GM19099 (cell line): ENCODE data around the gene FAM209A.
"Not testable (repeated sequence)": the region's sequence is repeated elsewhere in the genome, so short reads cannot be mapped to it uniquely, and the experiment has no call there.

Experiments
- POLR2A ChIP-seq: IDR thresholded peaks from 3 replicates; pipeline ENCODE4 v1.6.1; 2011; ENCODE audit warnings: low read depth; ENCODE audit not compliant: insufficient read length; ENCODE audit errors: extremely low read depth

FAM209A gene

GRCh38 chr20:56524444-56524843, at the start of gene FAM209A:
Gene FAM209A, plus strand, starts transcription at chr20:56524744. Its CDS starts 65 bp downstream, at chr20:56524809.
- TF ChIP-seq POLR2A: not testable (repeated sequence)

DNA sequence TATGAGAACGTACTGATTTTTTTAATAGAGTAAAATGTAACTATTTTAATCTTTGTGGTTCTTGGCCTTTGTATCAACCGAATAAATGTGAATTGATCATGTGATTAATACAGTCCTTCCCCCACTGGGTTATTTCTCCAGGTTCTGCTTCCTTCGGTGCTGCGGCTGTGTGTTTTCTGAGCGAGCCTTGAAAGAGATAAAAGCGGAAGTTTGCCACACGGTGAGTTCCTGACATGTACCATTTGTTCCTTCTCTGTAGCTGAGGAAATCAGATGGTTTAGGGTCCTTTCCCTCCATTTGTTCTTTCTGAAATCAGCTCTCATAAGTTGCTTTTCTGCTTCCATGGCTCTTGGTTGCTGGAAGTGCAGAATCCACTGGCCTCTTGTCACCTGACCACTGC, 40.6 kb upstream of the FAM209A start:
- TF ChIP-seq POLR2A: no peak

DNA sequence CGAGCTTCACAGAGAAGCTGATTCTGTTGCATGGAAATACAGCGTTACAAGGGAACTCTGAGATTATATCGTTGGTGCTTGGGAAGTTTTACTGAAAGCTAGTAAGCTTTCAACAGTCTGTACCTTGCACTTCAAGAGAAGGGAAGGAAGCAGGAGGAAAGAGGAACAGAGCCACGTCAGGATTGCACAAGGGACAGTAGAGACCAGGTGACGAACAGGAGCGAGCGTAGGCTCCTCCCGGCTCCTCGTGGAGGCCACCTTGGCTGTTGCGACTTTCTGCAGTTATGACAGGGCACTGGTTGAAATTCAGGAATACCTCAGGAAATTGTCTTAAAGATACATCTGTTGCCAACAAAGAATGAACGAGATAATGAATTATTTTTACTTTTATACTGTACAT, 37.3 kb upstream of the FAM209A start:
- TF ChIP-seq POLR2A: no peak

- no peak for TF ChIP-seq POLR2A
These were observed 36.0 kb upstream of the FAM209A start for GRCh38 chr20:56488566-56488965.

GRCh38 chr20:56501116-56501515, 23.4 kb upstream of the FAM209A start:
- no peak for TF ChIP-seq POLR2A

DNA sequence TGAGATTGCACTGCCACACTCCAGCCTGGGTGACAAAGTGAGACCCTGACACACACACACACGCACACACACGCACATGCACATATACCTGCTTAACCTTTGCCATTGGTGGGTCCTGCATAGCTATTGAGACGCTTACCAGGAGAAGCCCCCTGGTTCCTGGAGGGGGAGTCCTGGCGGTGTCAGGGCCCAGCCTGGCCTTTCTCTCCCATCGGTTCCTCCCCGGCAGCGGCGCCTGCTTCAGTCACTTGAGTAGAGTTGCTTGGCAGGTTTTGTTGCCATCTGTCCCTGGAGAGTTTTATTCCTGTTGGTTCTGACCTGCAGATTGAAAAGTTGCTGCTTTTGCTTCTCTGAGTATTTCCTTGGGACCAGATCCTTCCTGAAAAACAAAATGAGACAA, 20.6 kb upstream of the FAM209A start:
- no peak for TF ChIP-seq POLR2A

DNA sequence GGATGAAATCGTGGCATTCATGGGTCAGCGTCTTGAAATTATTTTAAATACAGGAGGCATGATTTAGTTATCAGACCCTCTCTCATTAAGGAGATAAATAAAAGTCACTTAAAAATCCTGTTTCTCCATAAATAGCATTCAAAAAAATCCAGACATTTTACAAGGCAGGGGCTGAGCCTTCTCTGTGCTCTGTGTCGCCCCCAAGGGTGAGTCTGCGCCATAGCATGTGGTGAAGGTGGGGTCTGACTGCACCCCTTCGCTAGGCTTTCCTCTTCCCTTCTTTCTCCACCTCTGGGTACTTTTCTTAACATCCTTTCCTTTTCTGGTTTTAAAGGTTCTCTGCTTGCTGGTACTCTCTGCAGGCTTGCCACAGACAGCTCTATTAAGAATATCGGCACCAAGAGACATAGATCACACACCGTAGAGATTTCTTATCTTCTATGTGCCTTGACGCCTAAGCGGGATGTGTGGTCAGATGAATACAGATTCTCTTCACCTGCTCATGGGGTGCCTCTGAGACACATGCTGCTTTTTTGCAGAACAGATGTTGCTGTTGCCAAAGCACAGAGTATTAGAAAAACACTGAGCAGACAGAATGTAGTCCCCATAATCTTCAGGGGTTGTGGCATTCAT, 20.1 kb upstream of the FAM209A start:
- no peak for TF ChIP-seq POLR2A

- no peak for TF ChIP-seq POLR2A
These were observed 18.4 kb upstream of the FAM209A start for GRCh38 chr20:56506103-56506502.

GRCh38 chr20:56511926-56512325, 12.6 kb upstream of the FAM209A start:
- no peak for TF ChIP-seq POLR2A

DNA sequence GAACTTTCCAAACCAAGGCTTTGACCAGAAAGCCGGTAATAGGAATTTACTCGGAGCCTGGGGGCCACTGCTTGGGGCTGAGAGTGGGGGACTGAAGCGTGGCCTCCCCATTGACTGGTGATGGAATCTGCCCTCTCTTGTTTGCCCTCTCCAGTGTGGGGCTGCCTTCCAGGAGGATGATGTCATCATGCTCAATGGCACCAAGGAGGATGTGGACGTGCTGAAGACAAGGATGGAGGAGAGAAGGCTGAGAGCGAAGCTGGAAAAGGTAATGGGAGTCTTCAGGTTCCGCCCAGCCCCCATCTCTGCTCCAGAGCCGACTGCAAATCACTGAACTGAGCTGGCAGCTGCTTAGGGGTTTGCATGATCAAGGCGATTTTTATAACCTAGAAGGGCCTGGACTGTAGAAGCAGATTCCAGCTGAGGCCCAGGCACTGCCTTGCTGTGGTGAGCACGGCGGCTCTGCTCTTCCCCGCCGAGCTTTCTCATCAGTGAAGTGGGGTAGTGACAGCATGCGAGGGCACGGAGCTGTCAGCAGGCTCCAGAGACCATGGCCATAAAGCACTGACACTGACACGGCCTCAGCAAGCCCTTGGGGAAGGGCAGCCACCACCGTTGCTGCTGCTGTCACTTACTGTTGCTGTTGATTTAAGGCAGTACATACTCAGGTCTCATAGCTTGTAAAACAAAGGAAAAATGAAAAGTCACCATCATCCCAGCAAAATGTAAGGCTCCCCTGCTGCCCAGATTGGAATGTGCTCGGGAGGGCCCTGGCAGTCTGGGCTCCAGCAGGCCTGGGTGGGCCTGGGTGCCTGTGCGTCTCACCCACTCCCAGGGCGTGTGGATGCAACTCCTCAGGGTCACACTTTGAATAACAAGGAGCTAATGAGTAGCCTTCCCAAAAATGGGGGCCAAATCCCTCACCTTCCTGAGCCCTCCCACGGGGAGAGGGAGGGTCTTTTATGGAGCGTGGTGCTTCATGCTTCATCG, 11.1 kb upstream of the FAM209A start:
- no peak for TF ChIP-seq POLR2A

DNA sequence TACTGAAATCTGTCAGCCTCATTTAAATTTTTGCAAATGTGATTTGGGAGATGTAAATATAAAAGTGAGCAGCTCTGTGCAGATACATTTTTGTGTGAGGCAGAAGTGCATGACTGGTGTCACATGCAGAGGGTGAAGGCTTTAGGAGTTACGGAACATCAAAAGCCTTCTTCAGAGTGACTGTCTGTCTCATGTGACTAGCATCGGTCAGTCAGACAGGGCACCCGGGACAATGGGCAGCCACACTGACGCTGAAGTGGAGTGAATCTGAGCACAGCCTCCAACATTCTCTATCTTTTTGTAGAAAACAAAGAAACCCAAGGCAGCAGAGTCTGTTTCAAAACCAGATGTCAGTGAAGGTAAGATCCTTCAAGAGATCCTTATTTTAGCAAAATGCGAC, 7.9 kb upstream of the FAM209A start:
- TF ChIP-seq POLR2A: no peak

DNA sequence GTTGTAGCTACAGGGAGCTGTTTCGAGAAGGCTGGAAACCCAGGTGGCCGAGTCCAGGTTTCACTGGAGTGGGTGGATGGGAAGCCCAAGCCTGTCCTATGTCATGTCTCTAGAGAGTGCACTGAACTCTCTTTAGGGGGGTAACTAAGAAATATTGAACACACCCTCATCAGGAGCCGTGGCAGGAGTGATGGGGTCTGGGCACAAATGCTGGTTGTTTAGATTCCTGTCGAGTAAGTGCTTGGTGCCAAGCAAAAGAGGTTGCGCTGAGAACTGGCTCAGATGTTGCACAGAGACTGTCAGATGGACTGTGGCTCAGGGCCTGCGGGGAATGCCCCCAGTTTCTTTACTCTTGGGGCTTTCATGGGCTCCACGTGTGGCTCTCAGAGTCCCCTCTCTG, 7.3 kb upstream of the FAM209A start:
- no peak for TF ChIP-seq POLR2A

DNA sequence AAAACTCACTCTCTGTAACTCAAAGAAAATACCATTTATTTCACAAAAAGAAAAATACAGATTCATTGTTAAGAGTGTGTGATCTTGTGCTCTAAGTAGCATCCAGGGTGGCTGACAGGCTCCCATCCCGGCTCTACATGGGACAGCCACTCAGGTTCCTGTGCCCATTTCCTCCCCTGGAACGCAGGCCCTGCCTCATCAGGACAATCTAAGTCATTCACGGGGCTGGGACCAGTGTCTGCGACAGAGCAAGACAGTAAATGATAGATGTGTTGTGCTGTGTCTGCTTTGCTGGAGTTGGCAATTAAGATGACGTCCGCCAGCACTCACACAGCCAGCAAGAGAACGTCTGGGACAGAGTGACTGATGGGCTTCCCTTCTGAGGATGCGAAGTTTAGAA, 6.9 kb upstream of the FAM209A start:
- TF ChIP-seq POLR2A: no peak

- no peak for TF ChIP-seq POLR2A
These were observed 6.4 kb upstream of the FAM209A start for GRCh38 chr20:56518126-56518525.

DNA sequence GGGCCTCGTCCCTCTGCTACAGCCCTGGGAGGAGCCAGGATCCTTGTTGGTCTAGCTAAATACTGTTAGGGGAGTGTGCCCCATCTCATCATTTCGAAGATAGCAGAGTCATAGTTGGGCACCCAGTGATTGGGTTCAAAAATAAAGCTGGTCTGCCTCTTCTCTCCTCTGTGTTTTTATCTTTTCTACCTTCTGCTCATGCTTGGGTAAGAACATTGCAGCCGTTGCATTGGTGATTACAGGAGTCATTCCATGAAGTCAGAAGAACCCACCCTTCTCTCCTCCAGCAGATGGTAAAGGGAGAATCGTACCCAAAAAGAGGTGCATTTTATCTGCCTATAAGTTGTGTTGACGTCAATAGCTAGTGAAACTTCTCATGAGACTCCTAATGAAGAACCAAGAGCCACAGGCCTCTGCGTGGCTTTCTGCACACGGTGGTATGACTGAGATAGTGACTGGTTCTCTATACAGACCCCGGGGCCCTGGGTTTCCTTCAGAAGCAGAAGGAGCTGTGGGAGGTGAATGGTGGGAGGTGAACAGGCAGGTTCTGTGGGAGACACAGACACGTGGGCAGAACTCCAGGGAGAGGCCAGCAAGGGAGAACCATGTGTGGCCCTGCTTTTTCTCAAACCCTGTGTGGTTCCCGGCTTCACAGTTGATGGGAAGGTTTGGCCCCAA, 5.7 kb upstream of the FAM209A start:
- TF ChIP-seq POLR2A: no peak
